ENCODE measurements around the gene SAMD9L.

The SAMD9L gene

GRCh38 chr7:93148144-93148543, at the start of gene SAMD9L:
SAMD9L (minus strand) TSS chr7:93148385; CDS start chr7:93135971, 12,414 bp downstream.
- Histone ChIP-seq H3K4me3 (ENCODE audit: low read depth in 1 of 2, low read length in 2 of 2) (peak within 1 kb of the TSS; percentile 75 to 93), H3K9me3 (ENCODE audit: control insufficient read depth in 1 of 2, low read length in 2 of 2) (no peaks in the 10 kb centered on the region), H3K27ac (ENCODE audit: low read length) (peak within 1 kb of the TSS; percentile 77), H3K27me3 (ENCODE audit: low read depth, low read length) (no peaks in the 10 kb centered on the region), H3K4me1 (ENCODE audit: control insufficient read depth in 1 of 2, insufficient read depth in 2 of 2, low read length in 2 of 2) (peaks cover 0 to 7% of the 10 kb centered on the region in 2 donors), H3K36me3 (ENCODE audit: control insufficient read depth in 1 of 2, insufficient read depth in 2 of 2, low read length in 2 of 2) (peaks cover 10 to 17% of the 10 kb centered on the region in 2 donors)

GRCh38 chr7:93196336-93196735, 48.2 kb upstream of the SAMD9L start:
- no peaks in the 10 kb centered on the region for H3K36me3 ChIP-seq (ENCODE audit: control insufficient read depth in 1 of 2, insufficient read depth in 2 of 2, low read length in 2 of 2)
- no peaks in the 10 kb centered on the region for H3K4me1 ChIP-seq (ENCODE audit: control insufficient read depth in 1 of 2, insufficient read depth in 2 of 2, low read length in 2 of 2)
- no peaks in the 10 kb centered on the region for H3K9me3 ChIP-seq (ENCODE audit: control insufficient read depth in 1 of 2, low read length in 2 of 2)
- no peaks in the 10 kb centered on the region for H3K27me3 ChIP-seq (ENCODE audit: low read depth, low read length)
- H3K4me3 ChIP-seq (ENCODE audit: low read depth in 1 of 2, low read length in 2 of 2): no peak overlapping the region
- H3K27ac ChIP-seq (ENCODE audit: low read length): no peak overlapping the region

GRCh38 chr7:93194386-93194785, 46.2 kb upstream of the SAMD9L start:
- H3K36me3 ChIP-seq (ENCODE audit: control insufficient read depth in 1 of 2, insufficient read depth in 2 of 2, low read length in 2 of 2): no peaks in the 10 kb centered on the region

GRCh38 chr7:93188870-93189634, 40.9 kb upstream of the SAMD9L start:
- no peaks in the 10 kb centered on the region for H3K27me3 ChIP-seq (ENCODE audit: low read depth, low read length)
- no peak overlapping the region for H3K4me3 ChIP-seq (ENCODE audit: low read depth in 1 of 2, low read length in 2 of 2)
- H3K36me3 ChIP-seq (ENCODE audit: control insufficient read depth in 1 of 2, insufficient read depth in 2 of 2, low read length in 2 of 2): no peaks in the 10 kb centered on the region
- H3K27ac ChIP-seq (ENCODE audit: low read length): no peak overlapping the region
- H3K9me3 ChIP-seq (ENCODE audit: control insufficient read depth in 1 of 2, low read length in 2 of 2): no peaks in the 10 kb centered on the region
- H3K4me1 ChIP-seq (ENCODE audit: control insufficient read depth in 1 of 2, insufficient read depth in 2 of 2, low read length in 2 of 2): no peaks in the 10 kb centered on the region

More at GRCh38 chr7:93194386-93194785, 46.2 kb upstream of the SAMD9L start:
- H3K4me3 ChIP-seq (ENCODE audit: low read depth in 1 of 2, low read length in 2 of 2): no peak overlapping the region
- H3K4me1 ChIP-seq (ENCODE audit: control insufficient read depth in 1 of 2, insufficient read depth in 2 of 2, low read length in 2 of 2): no peaks in the 10 kb centered on the region
- no peak overlapping the region for H3K27ac ChIP-seq (ENCODE audit: low read length)
- H3K27me3 ChIP-seq (ENCODE audit: low read depth, low read length): no peaks in the 10 kb centered on the region
- no peaks in the 10 kb centered on the region for H3K9me3 ChIP-seq (ENCODE audit: control insufficient read depth in 1 of 2, low read length in 2 of 2)

- Histone ChIP-seq H3K9me3 (ENCODE audit: control insufficient read depth in 1 of 2, low read length in 2 of 2) (no peaks in the 10 kb centered on the region), H3K36me3 (ENCODE audit: control insufficient read depth in 1 of 2, insufficient read depth in 2 of 2, low read length in 2 of 2) (no peaks in the 10 kb centered on the region), H3K4me1 (ENCODE audit: control insufficient read depth in 1 of 2, insufficient read depth in 2 of 2, low read length in 2 of 2) (no peaks in the 10 kb centered on the region), H3K27ac (ENCODE audit: low read length) (no peak overlapping the region), H3K27me3 (ENCODE audit: low read depth, low read length) (no peaks in the 10 kb centered on the region), H3K4me3 (ENCODE audit: low read depth in 1 of 2, low read length in 2 of 2) (no peak overlapping the region)
Observed at GRCh38 chr7:93185303-93186027, 37.3 kb upstream of the SAMD9L start.

GRCh38 chr7:93179173-93179572, 31.0 kb upstream of the SAMD9L start:
- no peak overlapping the region for H3K27ac ChIP-seq (ENCODE audit: low read length)

GRCh38 chr7:93178213-93178612, 30.0 kb upstream of the SAMD9L start:
- Histone ChIP-seq H3K27ac (ENCODE audit: low read length) (no peak overlapping the region), H3K4me1 (ENCODE audit: control insufficient read depth in 1 of 2, insufficient read depth in 2 of 2, low read length in 2 of 2) (no peaks in the 10 kb centered on the region), H3K4me3 (ENCODE audit: low read depth in 1 of 2, low read length in 2 of 2) (no peak overlapping the region), H3K9me3 (ENCODE audit: control insufficient read depth in 1 of 2, low read length in 2 of 2) (no peaks in the 10 kb centered on the region), H3K36me3 (ENCODE audit: control insufficient read depth in 1 of 2, insufficient read depth in 2 of 2, low read length in 2 of 2) (no peaks in the 10 kb centered on the region), H3K27me3 (ENCODE audit: low read depth, low read length) (no peaks in the 10 kb centered on the region)

More at GRCh38 chr7:93179173-93179572, 31.0 kb upstream of the SAMD9L start:
- no peaks in the 10 kb centered on the region for H3K9me3 ChIP-seq (ENCODE audit: control insufficient read depth in 1 of 2, low read length in 2 of 2)
- no peaks in the 10 kb centered on the region for H3K36me3 ChIP-seq (ENCODE audit: control insufficient read depth in 1 of 2, insufficient read depth in 2 of 2, low read length in 2 of 2)
- no peaks in the 10 kb centered on the region for H3K4me1 ChIP-seq (ENCODE audit: control insufficient read depth in 1 of 2, insufficient read depth in 2 of 2, low read length in 2 of 2)
- no peaks in the 10 kb centered on the region for H3K27me3 ChIP-seq (ENCODE audit: low read depth, low read length)
- no peak overlapping the region for H3K4me3 ChIP-seq (ENCODE audit: low read depth in 1 of 2, low read length in 2 of 2)

GRCh38 chr7:93176992-93177580, 28.9 kb upstream of the SAMD9L start:
- Histone ChIP-seq H3K27me3 (ENCODE audit: low read depth, low read length) (no peaks in the 10 kb centered on the region), H3K4me3 (ENCODE audit: low read depth in 1 of 2, low read length in 2 of 2) (no peak overlapping the region), H3K4me1 (ENCODE audit: control insufficient read depth in 1 of 2, insufficient read depth in 2 of 2, low read length in 2 of 2) (no peaks in the 10 kb centered on the region), H3K27ac (ENCODE audit: low read length) (no peak overlapping the region), H3K9me3 (ENCODE audit: control insufficient read depth in 1 of 2, low read length in 2 of 2) (peaks cover 0 to 3% of the 10 kb centered on the region in 2 donors), H3K36me3 (ENCODE audit: control insufficient read depth in 1 of 2, insufficient read depth in 2 of 2, low read length in 2 of 2) (no peaks in the 10 kb centered on the region)

GRCh38 chr7:93175219-93175618, 27.0 kb upstream of the SAMD9L start:
- Histone ChIP-seq H3K4me3 (ENCODE audit: low read depth in 1 of 2, low read length in 2 of 2) (no peak overlapping the region), H3K27me3 (ENCODE audit: low read depth, low read length) (no peaks in the 10 kb centered on the region), H3K4me1 (ENCODE audit: control insufficient read depth in 1 of 2, insufficient read depth in 2 of 2, low read length in 2 of 2) (no peaks in the 10 kb centered on the region), H3K27ac (ENCODE audit: low read length) (no peak overlapping the region), H3K9me3 (ENCODE audit: control insufficient read depth in 1 of 2, low read length in 2 of 2) (peaks cover 15 to 17% of the 10 kb centered on the region in 2 donors), H3K36me3 (ENCODE audit: control insufficient read depth in 1 of 2, insufficient read depth in 2 of 2, low read length in 2 of 2) (no peaks in the 10 kb centered on the region)

- Histone ChIP-seq H3K27ac (ENCODE audit: low read length) (no peak overlapping the region), H3K27me3 (ENCODE audit: low read depth, low read length) (no peaks in the 10 kb centered on the region), H3K9me3 (ENCODE audit: control insufficient read depth in 1 of 2, low read length in 2 of 2) (peaks cover 17 to 25% of the 10 kb centered on the region in 2 donors), H3K4me1 (ENCODE audit: control insufficient read depth in 1 of 2, insufficient read depth in 2 of 2, low read length in 2 of 2) (no peaks in the 10 kb centered on the region), H3K4me3 (ENCODE audit: low read depth in 1 of 2, low read length in 2 of 2) (no peak overlapping the region), H3K36me3 (ENCODE audit: control insufficient read depth in 1 of 2, insufficient read depth in 2 of 2, low read length in 2 of 2) (no peaks in the 10 kb centered on the region)
Observed at GRCh38 chr7:93172683-93173082, 24.5 kb upstream of the SAMD9L start.

- Histone ChIP-seq H3K4me1 (ENCODE audit: control insufficient read depth in 1 of 2, insufficient read depth in 2 of 2, low read length in 2 of 2) (no peaks in the 10 kb centered on the region), H3K36me3 (ENCODE audit: control insufficient read depth in 1 of 2, insufficient read depth in 2 of 2, low read length in 2 of 2) (no peaks in the 10 kb centered on the region), H3K4me3 (ENCODE audit: low read depth in 1 of 2, low read length in 2 of 2) (no peak overlapping the region), H3K27me3 (ENCODE audit: low read depth, low read length) (no peaks in the 10 kb centered on the region), H3K9me3 (ENCODE audit: control insufficient read depth in 1 of 2, low read length in 2 of 2) (peaks cover 17 to 25% of the 10 kb centered on the region in 2 donors), H3K27ac (ENCODE audit: low read length) (no peak overlapping the region)
Observed at GRCh38 chr7:93171606-93172226, 23.5 kb upstream of the SAMD9L start.

Data from muscle layer of duodenum (tissue), 2 donors.